Glomerular visceral epithelial cell (primary cell): Measurements from ENCODE around the gene PRKCI.
"Not testable (repeated sequence)": the region's sequence is repeated elsewhere in the genome, so short reads cannot be mapped to it uniquely, and the experiment has no call there.

ENCODE experiments used
- DNase-seq: peaks from one replicate; pipeline ENCODE4 v3.0.0-alpha.2; 2016; ENCODE audit errors: extremely low spot score

The PRKCI gene

DNA sequence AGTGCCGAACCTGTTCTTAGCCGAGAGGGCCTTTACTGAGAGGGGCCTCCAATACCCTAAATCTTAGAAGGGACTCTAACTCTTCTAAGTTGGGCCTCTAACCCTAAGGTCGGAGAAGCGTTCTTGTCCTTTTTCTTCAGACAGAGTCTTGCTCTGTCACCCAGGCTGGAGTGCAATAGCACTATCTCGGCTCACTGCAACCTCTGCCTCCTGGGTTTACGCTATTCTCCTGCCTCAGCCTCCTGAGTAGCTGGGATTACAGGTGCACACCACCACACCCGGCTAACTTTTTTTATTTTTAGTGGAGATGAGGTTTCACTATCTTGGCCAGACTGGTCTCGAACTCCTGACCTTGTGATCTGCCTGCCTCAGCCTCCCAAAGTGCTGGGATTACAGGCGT is 120.0 kb downstream of the PRKCI start:
- not testable (repeated sequence) for DNase-seq

DNA sequence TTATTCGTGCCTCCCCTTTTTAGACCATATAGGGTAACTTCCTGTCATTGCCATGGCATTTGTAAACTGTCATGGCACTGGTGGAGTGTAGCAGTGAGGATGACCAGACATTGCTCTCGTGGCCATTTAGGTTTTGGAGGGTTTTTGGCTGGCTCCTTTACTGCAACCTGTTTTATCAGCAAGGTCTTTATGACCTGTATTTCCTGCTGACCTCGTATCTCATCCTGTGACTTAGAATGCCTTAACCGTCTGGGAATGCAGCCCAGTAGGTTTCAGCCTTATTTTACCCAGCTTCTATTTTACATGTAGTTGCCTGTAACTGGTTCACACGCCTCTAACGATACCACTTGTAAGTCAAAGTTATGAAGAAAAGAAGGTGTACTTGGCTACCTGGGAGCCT is 121.6 kb downstream of the PRKCI start:
- not testable (repeated sequence) for DNase-seq

DNA sequence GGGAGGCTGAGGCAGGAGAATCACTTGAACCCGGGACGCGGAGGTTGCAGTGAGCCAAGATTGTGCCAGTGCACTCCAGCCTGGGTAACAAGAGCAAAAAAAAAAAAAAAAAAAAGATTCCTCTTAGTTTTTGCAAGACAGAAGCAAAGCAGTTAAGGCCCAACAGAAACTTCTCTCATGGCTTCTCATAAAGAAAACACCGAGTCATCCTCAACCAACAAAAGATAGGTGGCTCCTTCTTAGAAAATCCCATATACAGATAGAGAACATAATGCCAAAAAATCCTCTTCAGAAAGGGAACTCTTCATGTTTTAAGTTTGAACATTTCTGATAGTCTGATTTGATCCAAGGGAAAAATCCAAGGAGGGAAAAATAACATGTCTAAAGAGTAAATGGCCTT is 122.7 kb downstream of the PRKCI start:
- no peak for DNase-seq

DNA sequence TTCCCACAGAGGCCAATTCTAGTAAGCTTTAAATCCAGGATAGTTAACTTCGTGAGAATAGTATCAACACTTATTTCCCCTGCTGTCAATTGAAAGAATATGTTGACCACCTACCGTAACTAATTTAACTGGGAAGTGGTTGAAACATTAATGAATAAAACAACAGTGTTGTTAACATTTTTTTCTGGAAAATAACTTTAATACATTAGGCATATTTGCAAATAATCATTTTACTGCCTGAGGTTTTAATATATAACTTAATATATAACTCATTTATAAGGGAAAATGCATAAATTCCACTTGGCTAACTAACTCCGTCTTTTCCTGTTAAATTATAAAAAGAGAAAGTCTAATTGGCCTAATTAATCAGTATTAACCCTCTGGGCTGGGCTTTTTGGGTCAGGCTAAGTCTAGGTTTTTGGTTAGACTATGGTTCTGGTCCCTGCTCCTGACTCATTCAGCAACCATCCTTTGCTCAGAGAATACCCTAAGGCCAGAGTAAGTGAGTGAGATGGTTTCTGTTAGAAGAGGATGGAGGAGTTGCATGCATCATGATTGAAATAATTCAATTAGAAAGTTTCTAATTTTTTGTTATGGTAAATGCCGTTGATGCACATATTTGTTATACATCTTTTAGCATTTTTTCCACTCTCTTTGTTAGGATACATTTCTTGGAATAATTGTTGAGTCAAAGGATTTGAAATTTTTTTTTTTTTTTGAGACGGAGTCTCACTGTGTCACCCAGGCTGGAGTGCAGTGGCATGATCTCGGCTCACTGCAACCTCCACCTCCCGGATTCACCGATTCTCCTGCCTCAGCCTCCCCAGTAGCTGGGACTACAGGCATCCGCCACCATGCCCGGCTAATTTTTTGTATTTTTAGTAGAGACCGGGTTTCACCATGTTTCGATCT is 124.5 kb downstream of the PRKCI start:
- peak; percentile 43 for DNase-seq

DNA sequence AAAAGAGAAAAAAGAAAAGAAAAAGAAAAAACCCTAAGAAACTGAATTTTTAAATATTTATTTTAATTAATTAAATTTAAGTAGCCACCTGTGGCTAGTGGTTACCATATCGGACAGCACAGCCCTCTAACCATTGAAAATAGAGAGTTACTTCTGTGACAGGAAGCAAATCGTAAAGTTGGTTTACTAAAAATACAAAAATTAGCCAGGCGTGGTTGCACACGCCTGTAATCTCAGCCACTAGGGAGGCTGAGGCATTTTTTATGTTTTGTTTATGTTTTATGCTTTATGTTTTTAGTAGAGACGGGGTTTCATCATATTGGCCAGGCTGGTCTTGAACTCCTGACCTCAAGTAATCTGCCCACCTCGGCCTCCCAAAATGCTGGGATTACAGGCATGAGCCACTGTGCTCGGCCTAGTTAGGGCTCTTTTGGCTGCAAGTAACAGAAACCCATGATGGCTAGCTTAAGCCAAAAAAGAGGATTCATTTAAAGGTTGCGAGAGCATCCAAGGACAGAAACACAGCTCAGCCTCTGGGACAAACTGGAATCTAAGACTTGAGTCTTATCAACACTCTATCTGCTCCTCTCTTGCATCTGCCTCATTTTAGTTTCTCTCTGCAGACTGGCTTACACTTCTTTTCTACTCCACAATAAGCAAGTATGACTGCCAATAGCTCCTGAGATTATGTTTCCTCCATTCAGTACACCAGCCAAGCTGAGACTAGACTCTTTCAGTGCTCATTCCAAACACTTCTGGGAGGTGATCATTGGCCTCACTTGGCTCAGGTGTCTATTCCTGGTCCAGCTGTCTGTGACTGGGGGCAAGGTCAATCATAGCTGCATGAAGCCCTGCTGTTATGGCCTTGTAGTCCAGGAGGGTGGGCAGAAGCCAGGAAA is 128.5 kb downstream of the PRKCI start:
- no peak for DNase-seq

DNA sequence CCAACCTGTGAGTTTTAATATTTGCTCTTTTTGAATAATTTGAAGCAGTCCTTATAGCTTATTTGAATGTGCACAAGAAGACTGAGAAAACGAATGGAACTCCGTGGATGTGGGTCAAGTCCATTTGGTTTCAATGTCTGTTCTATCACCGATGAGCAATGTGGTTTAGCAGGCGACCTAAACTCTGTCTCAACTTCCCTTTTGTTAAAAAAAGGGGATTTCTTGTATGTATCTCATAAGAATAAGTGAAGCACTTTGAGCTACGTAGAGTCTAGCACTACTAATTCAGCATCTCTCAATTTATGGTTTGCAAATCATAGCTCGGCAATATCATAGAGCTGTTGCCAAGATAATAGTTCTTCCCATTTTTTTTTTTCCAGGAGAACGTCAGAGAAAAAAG is 130.7 kb downstream of the PRKCI start:
- DNase-seq, result no peak

DNA sequence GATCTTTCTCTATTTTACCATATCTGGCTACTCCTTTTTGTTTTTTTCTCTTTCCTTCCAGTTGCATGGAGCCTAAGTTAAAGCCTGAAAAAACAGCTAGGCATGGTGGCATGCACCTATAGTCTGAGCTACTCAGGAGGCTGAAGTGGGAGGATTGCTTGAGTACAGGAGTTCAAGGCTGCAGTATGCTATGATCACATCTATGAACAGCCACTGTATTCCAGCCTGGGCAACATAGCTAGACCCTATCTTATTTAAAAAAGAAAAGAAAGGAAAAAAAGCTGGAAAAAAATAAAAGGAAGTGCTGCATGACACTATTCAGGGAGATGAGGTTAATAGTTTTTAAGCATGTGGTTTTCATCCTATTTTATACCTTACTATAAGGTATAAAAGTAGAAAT is 131.3 kb downstream of the PRKCI start:
- no peak for DNase-seq

DNA sequence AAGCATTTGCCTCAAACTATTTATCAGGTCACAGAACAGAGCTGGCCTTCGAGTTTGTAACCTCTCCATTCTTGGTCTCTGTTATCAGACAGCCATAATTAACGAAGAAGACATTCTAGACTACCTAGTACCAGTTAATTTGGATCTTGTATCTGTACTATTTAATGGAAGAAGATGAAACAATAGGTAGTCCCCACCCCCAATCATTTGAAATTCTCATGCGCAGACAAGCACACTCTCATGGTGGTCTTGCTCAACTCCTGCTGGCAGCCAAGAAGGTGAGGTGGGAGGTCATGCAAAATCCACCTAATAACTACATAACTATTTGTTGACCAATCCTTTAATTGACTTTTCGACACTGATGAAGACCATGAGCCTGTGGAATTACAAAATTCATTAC is 132.5 kb downstream of the PRKCI start:
- DNase-seq, result no peak
